Activated T-cell treated with anti-CD3 and anti-CD28 coated beads, Interleukin-2, amount 50 U/mL, for 72 hours (primary cell): ENCODE data around the gene CSNK1G1. TPM values are rescaled to one million over a fixed set of nuclear protein-coding genes. Genes with fewer than 3 reads are reported as not detected.
"Not testable (repeated sequence)": the region's sequence is repeated elsewhere in the genome, so short reads cannot be mapped to it uniquely, and the experiment has no call there.

Experiments used
- ATAC-seq, 2 donors: fragments of 150-1000 bp; cut with Tn5 transposase; replicated peaks in 1 of 2; 2 replicates each; pipeline ENCODE4 v1.10.0; 2021; ENCODE audit warnings: moderate library complexity in 2 of 2, mild to moderate bottlenecking in 1 of 2
- DNase-seq, 2 donors: peaks; one replicate each; pipeline ENCODE4 v3.0.0; 2021 to 2022; ENCODE audit warnings: mixed read lengths in 1 of 2
- H3K27ac Mint-ChIP-seq: one replicate; pipeline ENCODE4 v1.8.0; 2022; ENCODE audit warnings: mild to moderate bottlenecking, moderate library complexity, mixed read lengths
- H3K27me3 Mint-ChIP-seq: one replicate; pipeline ENCODE4 v1.8.0; 2022; ENCODE audit warnings: low read depth, mixed read lengths
- H3K36me3 Mint-ChIP-seq, 2 donors: one replicate each; pipeline ENCODE4 v1.8.0; 2022; ENCODE audit warnings: mixed read lengths in 2 of 2, mild to moderate bottlenecking in 1 of 2; ENCODE audit not compliant: insufficient read depth in 2 of 2
- H3K4me1 Mint-ChIP-seq: one replicate; pipeline ENCODE4 v1.8.0; 2022; ENCODE audit warnings: low read depth, mixed read lengths
- H3K4me3 Mint-ChIP-seq, 2 donors: one replicate each; pipeline ENCODE4 v1.8.0; 2022; ENCODE audit warnings: mild to moderate bottlenecking in 2 of 2, mixed read lengths in 2 of 2, moderate library complexity in 2 of 2
- H3K9me3 Mint-ChIP-seq, 2 donors: one replicate each; pipeline ENCODE4 v1.8.0; 2022; ENCODE audit warnings: mixed read lengths in 2 of 2
- total RNA-seq, 2 donors: library from RNA; stranded (reverse); gene quantifications; one replicate each; pipeline ENCODE4 v1.2.3, GENCODE V29; 2022

Gene CSNK1G1
- total RNA-seq, 2 donors from 2014 or later: 29.4 to 31.3 TPM

DNA sequence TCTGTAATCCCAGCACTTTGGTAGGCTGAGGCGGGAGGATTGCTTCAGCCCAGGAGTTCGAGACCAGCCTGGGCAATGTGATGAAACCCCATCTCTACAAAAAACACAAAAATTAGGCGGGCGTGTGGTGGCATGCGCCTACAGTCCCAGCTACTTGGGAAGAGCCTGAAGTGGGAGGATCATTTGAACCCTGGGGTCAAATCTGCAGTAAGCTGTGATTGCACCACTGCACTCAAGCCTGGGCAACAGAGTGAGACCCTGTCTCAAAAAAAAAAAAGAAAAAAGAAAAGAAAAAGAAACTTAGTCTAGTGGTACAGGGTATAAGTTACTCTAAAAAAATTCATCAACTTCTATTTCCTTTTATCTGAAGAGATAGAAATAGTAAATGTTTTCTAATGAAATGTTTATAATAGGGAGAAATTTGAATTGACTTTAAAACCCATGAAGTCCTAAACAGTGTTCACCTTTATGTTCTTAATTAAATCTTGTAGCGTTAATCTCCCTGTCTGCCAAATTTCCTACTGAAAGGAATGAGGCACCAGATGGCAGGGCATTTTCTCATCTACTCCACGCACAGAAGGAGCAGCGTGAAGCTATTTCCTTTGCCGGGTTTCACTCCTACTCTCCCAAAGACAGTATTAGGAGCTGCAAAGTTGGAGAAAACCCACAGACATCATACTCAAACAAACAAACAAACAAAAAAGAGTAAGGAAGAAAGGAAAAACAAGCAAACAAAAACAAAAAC lies 23.4 kb upstream of the CSNK1G1 start:
- no peak for DNase-seq
- Mint-ChIP-seq H3K4me3 (peak overlapping the region; percentile 76 to 97), H3K27me3 (no peaks in the 10 kb centered on the region), H3K36me3 (peaks cover 9 to 13% of the 10 kb centered on the region in 2 donors), H3K4me1 (peaks cover 34% of the 10 kb centered on the region), H3K27ac (no peak overlapping the region), H3K9me3 (no peaks in the 10 kb centered on the region)
- no peak for ATAC-seq

DNA sequence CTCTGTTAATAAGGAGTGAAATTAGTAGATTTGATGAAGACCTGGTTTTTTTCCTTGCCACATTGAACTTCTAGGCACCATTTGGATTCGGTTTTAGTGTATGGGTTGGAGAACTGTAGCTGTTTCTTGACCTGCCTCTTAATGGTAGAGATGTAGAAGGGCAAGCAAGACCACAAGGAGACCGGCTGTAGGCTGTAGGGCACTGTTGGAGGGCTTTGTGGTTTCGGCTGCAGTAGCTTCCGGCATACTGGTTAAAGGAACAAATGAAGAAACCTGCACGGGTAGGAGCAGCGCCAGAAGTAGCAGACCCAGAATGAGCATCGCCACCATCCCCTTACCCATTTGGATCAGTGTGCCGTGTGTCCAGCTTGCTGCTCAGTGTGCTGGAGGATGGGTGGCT lies 17.4 kb upstream of the CSNK1G1 start:
- ATAC-seq (no peak), DNase-seq (no peak)
- Mint-ChIP-seq H3K4me3 (peak overlapping the region in 1 of 2 donors; percentile 4), H3K36me3 (peaks cover 4 to 21% of the 10 kb centered on the region in 2 donors), H3K27me3 (no peaks in the 10 kb centered on the region), H3K9me3 (no peaks in the 10 kb centered on the region), H3K27ac (no peak overlapping the region), H3K4me1 (peaks cover 9% of the 10 kb centered on the region)

DNA sequence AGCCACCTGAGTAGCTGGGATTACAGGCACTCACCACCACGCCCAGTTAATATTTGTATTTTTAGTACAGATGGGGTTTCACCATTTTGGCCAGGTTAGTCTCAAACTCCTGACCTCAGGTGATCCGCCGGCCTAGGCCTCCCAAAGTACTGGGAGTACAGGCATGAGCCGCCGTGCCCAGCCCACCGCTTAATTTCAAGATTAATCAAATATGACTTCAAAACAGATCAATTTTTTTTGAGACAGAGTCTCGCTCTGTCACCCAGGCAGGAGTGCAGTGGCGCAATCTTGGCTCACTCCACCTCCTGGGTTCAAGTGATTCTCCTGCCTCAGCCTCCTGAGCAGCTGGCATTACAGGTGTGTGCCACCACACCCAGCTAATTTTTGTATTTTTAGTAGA lies 15.4 kb upstream of the CSNK1G1 start:
- not testable (repeated sequence) for H3K4me1 Mint-ChIP-seq, H3K27me3 Mint-ChIP-seq, ATAC-seq, H3K4me3 Mint-ChIP-seq, H3K27ac Mint-ChIP-seq, DNase-seq, H3K9me3 Mint-ChIP-seq
- H3K36me3 Mint-ChIP-seq: peaks cover 4 to 16% of the 10 kb centered on the region in 2 donors

DNA sequence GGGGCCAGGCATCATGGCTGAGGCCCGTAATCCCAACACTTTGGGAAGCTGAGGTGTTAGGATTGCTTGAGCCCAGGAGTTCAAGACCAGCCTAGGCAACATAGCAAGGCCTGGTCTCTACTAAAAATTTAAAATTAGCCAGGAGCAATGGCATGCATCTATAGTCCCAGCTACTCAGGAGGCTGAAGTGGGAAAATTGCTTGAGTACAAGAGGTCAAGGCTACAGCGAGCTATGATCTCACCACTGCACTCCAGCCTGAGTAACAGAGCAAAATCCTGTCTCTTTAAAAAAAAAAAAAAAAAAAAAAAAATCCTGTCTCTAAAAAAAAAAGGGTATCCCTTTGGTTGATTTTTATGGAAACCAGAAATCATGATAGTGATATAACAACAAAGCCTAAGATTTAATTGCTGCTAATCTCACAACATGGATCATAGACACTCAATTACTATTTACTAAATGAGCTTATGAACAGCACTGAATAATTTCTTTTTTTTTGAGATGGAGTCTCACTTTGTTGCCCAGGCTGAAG lies 13.2 kb upstream of the CSNK1G1 start:
- DNase-seq (no peak), ATAC-seq (no peak)
- peaks cover 9% of the 10 kb centered on the region for H3K4me1 Mint-ChIP-seq
- H3K9me3 Mint-ChIP-seq: no peaks in the 10 kb centered on the region
- no peaks in the 10 kb centered on the region for H3K27me3 Mint-ChIP-seq
- peaks cover 2 to 13% of the 10 kb centered on the region in 2 donors for H3K36me3 Mint-ChIP-seq
- H3K4me3 Mint-ChIP-seq: no peak overlapping the region
- H3K27ac Mint-ChIP-seq: no peak overlapping the region

DNA sequence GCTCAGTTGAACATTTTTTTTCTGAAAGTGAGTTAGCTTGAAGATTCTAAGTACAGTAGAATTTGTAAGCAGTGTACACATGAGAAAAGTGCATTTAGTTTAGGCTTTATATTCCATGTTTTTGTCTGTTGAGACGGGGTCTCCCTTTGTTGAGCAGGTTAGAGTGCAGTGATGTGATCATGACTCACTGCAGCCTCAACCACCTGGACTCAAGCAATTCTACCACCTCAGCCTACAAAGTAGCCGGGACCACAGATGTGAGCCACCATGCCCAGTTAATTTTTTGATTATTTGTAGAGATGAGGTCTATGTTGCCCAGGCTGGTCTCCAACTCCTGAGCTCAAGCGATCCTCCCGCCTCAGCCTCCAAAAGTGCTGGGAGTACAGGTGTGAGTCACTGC lies 5.3 kb upstream of the CSNK1G1 start:
- H3K9me3 Mint-ChIP-seq: no peaks in the 10 kb centered on the region
- no peaks in the 10 kb centered on the region for H3K27me3 Mint-ChIP-seq
- H3K4me1 Mint-ChIP-seq: peaks cover 8% of the 10 kb centered on the region
- DNase-seq (no peak), ATAC-seq (no peak)
- H3K4me3 Mint-ChIP-seq: no peak overlapping the region
- H3K36me3 Mint-ChIP-seq: peaks cover 0 to 5% of the 10 kb centered on the region in 2 donors
- no peak overlapping the region for H3K27ac Mint-ChIP-seq

DNA sequence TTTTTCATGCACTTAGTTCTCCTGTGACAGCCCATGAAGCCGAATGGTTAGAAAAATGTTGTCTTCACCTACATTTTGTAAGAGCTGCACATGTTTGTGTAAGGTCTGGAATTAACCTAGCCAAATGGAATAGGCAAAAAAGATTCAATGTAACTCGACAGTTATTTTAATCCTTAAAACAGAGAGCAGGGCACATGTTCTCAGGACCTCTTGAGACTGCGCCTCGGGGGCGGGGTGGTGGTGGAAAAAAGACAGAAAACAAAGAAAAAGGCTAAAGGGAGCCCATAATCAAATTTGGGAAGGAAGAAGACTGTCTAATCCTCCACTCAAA lies 702 bp upstream of the CSNK1G1 start:
- no peak for ATAC-seq
- peak overlapping the region; percentile 97 to 98 for H3K4me3 Mint-ChIP-seq
- peaks cover 1% of the 10 kb centered on the region in 2 donors for H3K36me3 Mint-ChIP-seq
- H3K27me3 Mint-ChIP-seq: no peaks in the 10 kb centered on the region
- DNase-seq: no peak
- H3K9me3 Mint-ChIP-seq: no peaks in the 10 kb centered on the region
- peak overlapping the region; percentile 95 for H3K27ac Mint-ChIP-seq
- peaks cover 22% of the 10 kb centered on the region for H3K4me1 Mint-ChIP-seq

DNA sequence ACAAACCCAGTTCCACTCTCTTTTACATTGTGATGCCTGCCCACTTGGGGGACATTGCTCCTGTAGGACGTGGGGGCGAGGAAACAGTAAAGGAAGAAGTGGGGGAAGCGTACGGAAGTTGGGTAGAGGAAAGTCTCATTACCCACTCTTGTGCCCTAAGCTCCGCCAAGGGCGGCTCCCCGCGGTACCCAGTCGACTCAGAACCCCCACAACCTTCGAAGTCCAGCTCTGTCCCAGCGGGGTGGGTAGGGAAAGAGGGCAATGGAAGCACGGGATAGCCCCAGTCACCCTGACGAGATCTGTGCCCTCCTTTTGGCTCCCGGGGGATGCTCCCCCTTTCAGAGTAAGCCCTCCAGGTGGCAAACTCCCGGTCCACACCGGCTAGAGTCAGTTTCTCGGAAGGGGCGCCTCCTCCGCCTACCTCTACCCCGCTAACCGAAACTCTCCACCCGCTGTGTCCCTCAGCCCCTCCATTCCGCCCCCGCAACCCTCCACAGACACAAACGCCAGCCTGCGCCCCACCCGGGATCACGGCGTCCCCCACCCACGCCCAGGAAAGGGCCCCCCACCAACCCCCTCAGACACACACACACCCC lies 527 bp downstream of the CSNK1G1 start:
- Mint-ChIP-seq H3K9me3 (no peaks in the 10 kb centered on the region), H3K36me3 (peaks cover 1% of the 10 kb centered on the region in 2 donors), H3K4me1 (peaks cover 27% of the 10 kb centered on the region), H3K27me3 (no peaks in the 10 kb centered on the region), H3K27ac (peak overlapping the region; percentile 95), H3K4me3 (peak overlapping the region; percentile 97 to 98)
- DNase-seq (peak; percentile 36 to 64), ATAC-seq (peak; percentile 38 to 43)

DNA sequence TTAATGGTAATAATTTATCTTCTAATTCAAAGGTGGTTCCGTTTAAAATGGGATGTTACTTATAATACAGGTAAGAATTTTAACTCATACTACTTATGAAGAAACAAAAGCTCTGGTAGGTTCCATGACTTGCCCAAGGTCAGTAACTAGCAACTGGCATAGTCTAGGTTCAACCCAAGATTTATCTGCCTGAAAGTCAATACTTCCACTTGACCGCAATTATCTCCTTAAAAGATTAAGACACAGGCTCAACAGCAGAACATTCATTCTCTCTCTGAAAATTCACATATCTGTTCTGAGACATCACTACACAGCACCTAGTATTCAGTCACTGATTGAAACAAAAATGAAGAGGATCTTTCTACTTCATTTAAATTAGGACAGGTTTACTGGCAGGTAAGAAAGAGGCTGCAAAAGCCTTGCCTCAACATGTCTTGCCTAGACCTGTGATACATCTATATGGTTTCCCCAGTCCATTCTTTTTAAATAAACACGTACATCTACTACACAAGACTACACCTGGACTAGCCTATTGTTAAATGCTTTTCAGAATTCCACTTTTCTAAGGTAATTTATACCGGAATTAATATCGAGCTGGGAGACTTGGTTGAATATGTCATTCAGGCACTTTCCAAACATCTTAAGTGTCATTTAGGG lies 1.2 kb downstream of the CSNK1G1 start:
- Mint-ChIP-seq H3K36me3 (peaks cover 1% of the 10 kb centered on the region in 2 donors), H3K4me1 (peaks cover 27% of the 10 kb centered on the region), H3K27ac (peak overlapping the region; percentile 95), H3K4me3 (peak overlapping the region; percentile 97 to 98), H3K27me3 (no peaks in the 10 kb centered on the region), H3K9me3 (no peaks in the 10 kb centered on the region)
- ATAC-seq (no peak), DNase-seq (no peak)

DNA sequence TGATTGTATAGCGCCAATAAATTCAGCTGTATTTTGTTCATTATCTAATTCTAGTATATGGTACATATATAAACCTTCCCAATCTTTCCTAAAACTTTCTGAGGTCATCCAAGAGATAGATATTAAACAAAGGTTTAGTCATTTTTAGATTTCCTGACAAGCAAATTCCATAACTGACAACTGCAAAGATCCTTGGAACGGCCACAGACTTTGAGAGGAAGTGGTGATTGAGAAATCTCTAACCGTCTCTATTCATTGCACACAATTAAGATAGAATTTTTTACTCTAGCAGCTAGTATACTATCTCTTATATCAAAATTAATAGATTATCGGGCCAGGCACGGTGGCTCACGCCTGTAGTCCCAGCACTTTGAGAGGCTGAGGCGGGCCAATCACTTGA lies 4.7 kb downstream of the CSNK1G1 start:
- ATAC-seq (no peak), DNase-seq (no peak)
- Mint-ChIP-seq H3K27me3 (no peaks in the 10 kb centered on the region), H3K36me3 (peaks cover 1 to 2% of the 10 kb centered on the region in 2 donors), H3K4me3 (no peak overlapping the region), H3K4me1 (peaks cover 19% of the 10 kb centered on the region), H3K9me3 (no peaks in the 10 kb centered on the region), H3K27ac (no peak overlapping the region)

DNA sequence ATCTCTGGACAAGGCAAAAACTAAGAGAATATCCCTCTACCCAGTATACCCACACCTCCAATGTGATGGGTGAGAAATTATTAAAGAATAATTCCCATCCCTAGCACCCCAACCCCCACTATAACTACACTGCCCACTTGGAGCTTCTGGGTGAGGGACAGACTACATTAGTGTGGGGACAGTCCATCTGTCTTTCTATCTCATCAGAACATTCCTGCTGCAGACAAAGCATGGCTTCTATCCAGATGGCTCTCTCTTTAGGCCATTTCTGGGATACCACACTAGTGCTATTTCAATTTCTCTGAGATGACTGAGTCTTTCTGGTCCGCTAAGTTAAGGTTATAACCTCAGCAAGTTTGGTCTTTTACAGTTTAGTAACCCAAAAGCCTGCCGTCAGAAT lies 6.6 kb downstream of the CSNK1G1 start:
- H3K36me3 Mint-ChIP-seq: peaks cover 0 to 2% of the 10 kb centered on the region in 2 donors
- DNase-seq (no peak), ATAC-seq (no peak)
- H3K27me3 Mint-ChIP-seq: no peaks in the 10 kb centered on the region
- H3K4me1 Mint-ChIP-seq: peaks cover 6% of the 10 kb centered on the region
- H3K27ac Mint-ChIP-seq: no peak overlapping the region
- no peak overlapping the region for H3K4me3 Mint-ChIP-seq
- no peaks in the 10 kb centered on the region for H3K9me3 Mint-ChIP-seq

DNA sequence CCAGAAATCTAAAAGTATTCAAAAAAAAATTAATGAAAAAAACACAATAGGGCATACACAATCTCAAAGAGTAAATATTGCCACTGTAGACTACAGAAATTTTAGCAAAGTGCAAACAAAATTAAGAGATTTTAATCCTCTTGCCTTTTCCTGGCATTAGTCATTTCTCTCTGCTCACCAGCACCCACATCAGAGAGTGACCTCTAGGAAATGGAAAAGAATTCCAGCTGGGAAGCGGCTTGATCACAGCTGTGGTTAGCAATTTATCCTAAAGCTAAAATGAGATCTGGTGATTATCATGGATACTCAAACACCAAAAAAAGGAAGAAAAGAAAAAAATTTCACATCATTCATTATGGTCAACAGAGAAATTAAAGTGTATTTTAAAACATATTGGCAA lies 7.5 kb downstream of the CSNK1G1 start:
- H3K4me3 Mint-ChIP-seq: no peak overlapping the region
- DNase-seq (no peak), ATAC-seq (no peak)
- peaks cover 0 to 2% of the 10 kb centered on the region in 2 donors for H3K36me3 Mint-ChIP-seq
- no peak overlapping the region for H3K27ac Mint-ChIP-seq
- no peaks in the 10 kb centered on the region for H3K27me3 Mint-ChIP-seq
- peaks cover 6% of the 10 kb centered on the region for H3K4me1 Mint-ChIP-seq
- no peaks in the 10 kb centered on the region for H3K9me3 Mint-ChIP-seq

DNA sequence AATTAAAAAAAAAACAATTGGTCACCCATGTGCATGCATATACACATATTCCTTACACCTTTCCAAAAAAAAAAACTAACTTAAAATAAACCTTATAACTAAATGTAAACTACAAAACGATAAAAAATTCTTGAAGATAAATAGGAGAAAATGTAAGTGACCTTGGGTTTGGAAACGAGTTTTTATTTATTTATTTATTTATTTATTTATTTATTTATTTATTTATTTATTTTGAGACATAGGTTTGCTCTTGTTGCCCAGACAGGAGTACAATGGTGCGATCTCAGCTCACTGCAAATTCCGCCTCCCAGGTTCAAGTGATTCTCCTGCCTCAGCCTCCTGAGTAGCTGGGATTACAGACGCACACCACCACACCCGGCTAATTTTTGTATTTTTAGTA lies 9.7 kb downstream of the CSNK1G1 start:
- H3K9me3 Mint-ChIP-seq, H3K27ac Mint-ChIP-seq, H3K27me3 Mint-ChIP-seq, H3K4me3 Mint-ChIP-seq, H3K36me3 Mint-ChIP-seq, ATAC-seq, DNase-seq, H3K4me1 Mint-ChIP-seq: not testable (repeated sequence)

DNA sequence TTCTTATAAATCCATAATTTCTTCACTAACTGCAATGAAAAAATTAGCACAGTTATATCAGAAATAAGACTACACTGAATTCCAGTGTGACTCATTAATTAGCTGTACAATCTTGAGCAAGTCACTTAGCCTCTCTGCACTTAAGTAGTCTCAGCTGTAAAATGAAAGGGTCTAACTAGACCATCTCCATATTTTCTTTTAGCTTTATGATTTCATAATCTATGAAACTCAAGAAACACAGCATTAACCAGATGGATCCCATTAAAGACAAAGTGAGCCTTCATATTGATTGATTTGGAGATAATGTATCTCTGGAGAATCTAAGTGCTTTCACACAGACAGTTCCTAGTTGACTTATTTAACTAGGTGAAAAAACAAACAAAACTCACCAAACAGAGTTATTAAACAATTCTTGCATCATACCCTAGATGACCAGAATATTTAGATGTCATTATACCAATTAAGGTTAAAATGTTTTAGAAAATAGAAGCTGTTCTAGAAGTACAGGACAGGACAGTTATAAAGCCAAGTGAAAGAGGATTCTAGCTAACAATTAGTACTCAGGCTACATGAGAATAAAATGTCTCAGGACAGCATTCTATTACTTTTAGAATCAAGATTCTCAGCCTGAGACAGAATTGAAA lies 11.2 kb downstream of the CSNK1G1 start:
- no peaks in the 10 kb centered on the region for H3K27me3 Mint-ChIP-seq

More for the DNA sequence above, 11.2 kb downstream of the CSNK1G1 start:
- Mint-ChIP-seq H3K4me3 (no peak overlapping the region), H3K4me1 (peaks cover 4% of the 10 kb centered on the region), H3K9me3 (no peaks in the 10 kb centered on the region), H3K27ac (no peak overlapping the region), H3K36me3 (peaks cover 0 to 4% of the 10 kb centered on the region in 2 donors)
- DNase-seq: no peak
- no peak for ATAC-seq
